Measurements from ENCODE around the gene NELFB.
"Not testable (repeated sequence)": the region's sequence is repeated elsewhere in the genome, so short reads cannot be mapped to it uniquely, and the experiment has no call there.

Gene NELFB

GRCh38 chr9:137247135-137247915 is 7.8 kb upstream of the NELFB start:
- DNase-seq, result no peak

GRCh38 chr9:137247916-137248175 is 7.3 kb upstream of the NELFB start:
- no peak for DNase-seq

- no peak for DNase-seq
Measured at GRCh38 chr9:137250329-137251193, 4.6 kb upstream of the NELFB start.

- DNase-seq, result no peak
Measured at GRCh38 chr9:137251194-137251461, 4.0 kb upstream of the NELFB start, which contains the start of gene STPG3. STPG3 (plus strand) TSS chr9:137251286; CDS start chr9:137251287, 1 bp downstream.

GRCh38 chr9:137251490-137252268 is 3.4 kb upstream of the NELFB start:
- DNase-seq, result no peak

GRCh38 chr9:137252555-137253506 is 2.3 kb upstream of the NELFB start:
- DNase-seq, result no peak

- no peak for DNase-seq
Measured at GRCh38 chr9:137253717-137254623, 1.2 kb upstream of the NELFB start.

- peak; percentile 48 for DNase-seq
Measured at GRCh38 chr9:137255448-137256114, 454 bp downstream of the NELFB start.

- DNase-seq, result no peak
Measured at GRCh38 chr9:137256362-137256761, 1.2 kb downstream of the NELFB start.

- DNase-seq, result no peak
Measured at GRCh38 chr9:137256856-137257255, 1.7 kb downstream of the NELFB start.

- DNase-seq, result not testable (repeated sequence)
Measured at GRCh38 chr9:137262173-137262908, 7.2 kb downstream of the NELFB start.

- DNase-seq, result no peak
Measured at GRCh38 chr9:137262909-137263285, 7.8 kb downstream of the NELFB start.

- DNase-seq, result no peak
Measured at GRCh38 chr9:137263506-137263905, 8.4 kb downstream of the NELFB start.

GRCh38 chr9:137264067-137264466 is 8.9 kb downstream of the NELFB start:
- no peak for DNase-seq

GRCh38 chr9:137265496-137266161 is 10.5 kb downstream of the NELFB start:
- DNase-seq, result no peak

GRCh38 chr9:137266162-137266527 is 11.0 kb downstream of the NELFB start:
- no peak for DNase-seq

GRCh38 chr9:137266585-137267453 is 11.7 kb downstream of the NELFB start:
- DNase-seq, result no peak

- no peak for DNase-seq
Measured at GRCh38 chr9:137267933-137268355, 12.8 kb downstream of the NELFB start.

All from CD4-positive, alpha-beta T cell treated with Interleukin-6 for 4 hours (primary cell).